HepG2 (cell line): ENCODE data around the gene AGBL1. TPM values are rescaled to one million over a fixed set of nuclear protein-coding genes. Genes with fewer than 3 reads are reported as not detected.

Source experiments
- ATAC-seq: fragments of 200-7000 bp; cut with Tn5 transposase; 3 replicates; pipeline ENCODE4 v1.9.1; 2020; ENCODE audit warnings: mild to moderate bottlenecking, moderate library complexity
- BruUV-seq: library from RNA; stranded (reverse); fragments of 400-500 nt; replicated peaks from 2 replicates; lab custom pipeline; 2021; lab: Mats Ljungman, UMichigan
- CTCF ChIA-PET: fragments of 300-600 bp; formaldehyde crosslinking; extraction: SDS; loops from one replicate; lab custom pipeline; 2021; ENCODE audit warnings: low total read pairs, inconsistent platforms, low intra/inter-chr PET ratio; lab: Yijun Ruan, JAX
- POLR2A ChIA-PET: fragments of 350-600 bp; sonication (Branson Sonifier 250); formaldehyde crosslinking; loops from one replicate; lab custom pipeline; 2020; ENCODE audit warnings: antibody characterized with exemption, inconsistent platforms; lab: Yijun Ruan, JAX
- DNase-seq: peaks from one replicate; pipeline ENCODE4 v3.0.0-alpha.2; 2015; ENCODE audit warnings: low spot score
- FAIRE-seq: peaks from 3 replicates; lab custom pipeline; 2011; peaks lifted over from hg19 to GRCh38; lab: Jason Lieb, UNC
- H2AFZ ChIP-seq: one replicate; pipeline ENCODE4 v1.6.1; 2011; ENCODE audit warnings: low read length, inconsistent platforms
- H3K27ac ChIP-seq: fragments of 300-600 bp; 3 replicates; pipeline ENCODE4 v1.8.0; 2011; ENCODE audit warnings: mixed run types, mild to moderate bottlenecking, mixed read lengths, low read length, inconsistent platforms; ENCODE audit not compliant: insufficient read depth; ENCODE audit errors: extremely low read length
- H3K27me3 ChIP-seq, 2 experiments: fragments of 200-600 bp in 1 of 2; 2 replicates in 1 of 2; 3 replicates in 1 of 2; pipeline versions ENCODE4 v1.6.0 to v1.8.0; 2011; ENCODE audit warnings: low read length in 2 of 2, mild to moderate bottlenecking in 2 of 2, moderate library complexity in 2 of 2, inconsistent platforms in 1 of 2; ENCODE audit not compliant: insufficient read depth in 2 of 2, control insufficient read depth in 1 of 2
- H3K36me3 ChIP-seq, 2 experiments: fragments of 200-600 bp in 1 of 2; replicated peaks in 1 of 2; 2 replicates in 1 of 2; 3 replicates in 1 of 2; pipeline versions ENCODE4 v1.5.1 to v1.8.0; 2011; ENCODE audit warnings: low read length in 2 of 2, inconsistent platforms in 1 of 2; ENCODE audit not compliant: insufficient read depth in 2 of 2, control insufficient read depth in 1 of 2
- H3K4me1 ChIP-seq: 2 replicates; pipeline ENCODE4 v1.5.1; 2012; ENCODE audit warnings: low read length, inconsistent platforms; ENCODE audit not compliant: insufficient read depth
- H3K4me2 ChIP-seq: 2 replicates; pipeline ENCODE4 v1.6.0; 2011; ENCODE audit warnings: low read depth, low read length, inconsistent platforms
- H3K4me3 ChIP-seq, 3 experiments: fragments of 200-600 bp in 1 of 3; sonication (generic), shearing (Covaris generic) in 1 of 3; replicated peaks in 1 of 3; 2 replicates each; pipeline ENCODE4 v1.5.1; 2011 to 2016; ENCODE audit warnings: low read length in 3 of 3, inconsistent platforms in 2 of 3, low read depth in 2 of 3, mild to moderate bottlenecking in 2 of 3, control low read depth in 1 of 3, mixed read lengths in 1 of 3; ENCODE audit not compliant: insufficient read depth in 1 of 3
- H3K79me2 ChIP-seq: one replicate; pipeline ENCODE4 v1.6.1; 2011; ENCODE audit warnings: low read length, inconsistent platforms; ENCODE audit not compliant: insufficient read depth
- H3K9ac ChIP-seq: 2 replicates; pipeline ENCODE4 v1.6.0; 2011; ENCODE audit warnings: mild to moderate bottlenecking, low read depth, low read length, inconsistent platforms; ENCODE audit not compliant: insufficient read depth
- H3K9me3 ChIP-seq: 2 replicates; pipeline ENCODE4 v1.5.1; 2012; ENCODE audit warnings: mild to moderate bottlenecking, low read length
- H4K20me1 ChIP-seq: 2 replicates; pipeline ENCODE4 v1.6.0; 2011; ENCODE audit warnings: inconsistent platforms, mild to moderate bottlenecking, low read length, moderate library complexity; ENCODE audit not compliant: insufficient read depth
- CREB1 ChIP-seq, 2 experiments: fragments of 450-650 bp in 1 of 2; IDR thresholded peaks; 2 replicates each; pipeline ENCODE4 v1.6.1; 2016 to 2017; ENCODE audit warnings: control low read depth in 1 of 2, mild to moderate bottlenecking in 1 of 2, missing compliant biosample characterization in 1 of 2, missing genetic modification characterization in 1 of 2
- ETV5 ChIP-seq: IDR thresholded peaks from 2 replicates; pipeline ENCODE4 v1.6.1; 2018; ENCODE audit warnings: missing biosample characterization, missing genetic modification reagents, inconsistent platforms, borderline replicate concordance
- FOSL2 ChIP-seq: sonication (generic); formaldehyde crosslinking; IDR thresholded peaks from 2 replicates; pipeline ENCODE4 v1.4.0; 2020; ENCODE audit warnings: missing genetic modification reagents
- HDAC2 ChIP-seq: sonication (generic); formaldehyde crosslinking; IDR thresholded peaks from 2 replicates; pipeline ENCODE4 v1.4.0; 2020; ENCODE audit warnings: missing genetic modification reagents
- HNRNPLL ChIP-seq: fragments of 200-400 bp; formaldehyde crosslinking; IDR thresholded peaks from 2 replicates; pipeline ENCODE4 v1.6.1; 2017; ENCODE audit warnings: mild to moderate bottlenecking, low read depth, low read length; ENCODE audit not compliant: poor library complexity, severe bottlenecking
- KDM2A ChIP-seq: sonication (generic); formaldehyde crosslinking; IDR thresholded peaks from 2 replicates; pipeline ENCODE4 v1.4.0; 2020; ENCODE audit warnings: low read depth, missing genetic modification reagents, borderline replicate concordance
- MAFF ChIP-seq: IDR thresholded peaks from 2 replicates; pipeline ENCODE4 v1.6.1; 2011; ENCODE audit warnings: low read depth, low read length, improper control_type of control experiment
- MAFK ChIP-seq, 2 experiments: IDR thresholded peaks in 1 of 2; conservative IDR thresholded peaks in 1 of 2; 2 replicates each; pipeline ENCODE4 v1.6.1; 2011; ENCODE audit warnings: improper control_type of control experiment in 2 of 2, low read length in 2 of 2
- MED8 ChIP-seq: sonication (generic); formaldehyde crosslinking; IDR thresholded peaks from 2 replicates; pipeline ENCODE4 v1.8.1; 2023; ENCODE audit warnings: mild to moderate bottlenecking, missing genetic modification reagents; ENCODE audit not compliant: insufficient replicate concordance
- NCOA5 ChIP-seq: sonication (generic); formaldehyde crosslinking; IDR thresholded peaks from 2 replicates; pipeline ENCODE4 v1.4.0; 2020; ENCODE audit warnings: missing genetic modification reagents
- NFKBIZ ChIP-seq: IDR thresholded peaks from 2 replicates; pipeline ENCODE4 v1.6.1; 2018; ENCODE audit warnings: missing genetic modification reagents, missing compliant biosample characterization
- RAD21 ChIP-seq: fragments of 450-650 bp; formaldehyde crosslinking; IDR thresholded peaks from 2 replicates; pipeline ENCODE4 v1.5.0; 2020; ENCODE audit warnings: mild to moderate bottlenecking
- RELA ChIP-seq: sonication (generic); formaldehyde crosslinking; IDR thresholded peaks from 2 replicates; pipeline ENCODE4 v1.4.0; 2020; ENCODE audit warnings: missing genetic modification reagents
- RXRB ChIP-seq: IDR thresholded peaks from 2 replicates; pipeline ENCODE4 v1.6.1; 2016; ENCODE audit warnings: borderline replicate concordance, missing genetic modification reagents, missing compliant biosample characterization
- SRSF9 ChIP-seq: fragments of 200-400 bp; formaldehyde crosslinking; IDR thresholded peaks from 2 replicates; pipeline ENCODE4 v1.6.1; 2018; ENCODE audit warnings: borderline replicate concordance, mild to moderate bottlenecking, low read depth, low read length; ENCODE audit not compliant: insufficient read depth, poor library complexity, severe bottlenecking
- ZBTB38 ChIP-seq: sonication (generic); formaldehyde crosslinking; IDR thresholded peaks from 2 replicates; pipeline ENCODE4 v1.5.1; 2020; ENCODE audit warnings: mild to moderate bottlenecking, missing genetic modification reagents
- ZFP62 ChIP-seq: sonication (generic); formaldehyde crosslinking; IDR thresholded peaks from 2 replicates; pipeline ENCODE4 v1.4.0; 2020; ENCODE audit warnings: missing genetic modification reagents
- ZNF101 ChIP-seq: sonication (generic); formaldehyde crosslinking; IDR thresholded peaks from 2 replicates; pipeline ENCODE4 v1.4.0; 2020; ENCODE audit warnings: mild to moderate bottlenecking, low read depth, missing genetic modification reagents, borderline replicate concordance
- ZNF367 ChIP-seq: sonication (generic); formaldehyde crosslinking; IDR thresholded peaks from 2 replicates; pipeline ENCODE4 v1.4.0; 2020; ENCODE audit warnings: missing genetic modification reagents, borderline replicate concordance
- ZNF724P ChIP-seq: sonication (generic); formaldehyde crosslinking; IDR thresholded peaks from 2 replicates; pipeline ENCODE4 v1.8.0; 2022; ENCODE audit warnings: missing genetic modification reagents, borderline replicate concordance
- ZNF792 ChIP-seq: IDR thresholded peaks from 2 replicates; pipeline ENCODE4 v1.6.1; 2016
- WGBS: methylation state at CpG from one replicate; pipeline ENCODE4 v1.1.6; 2017; ENCODE audit warnings: low lambda C conversion rate; 5-methylcytosine and 5-hydroxymethylcytosine counted together
- in situ Hi-C: cut with HindIII; loops from 2 replicates; pipeline ENCODE4 v1.10.0; 2017; ENCODE audit warnings: low pct_unique_long_range_greater_than_20kb; ENCODE audit not compliant: extremely low pct_ligation_motif_present
- intact Hi-C: fragments of 100-400 bp; cut with micrococcal nuclease; formaldehyde crosslinking; loops from one replicate; pipeline ENCODE4 v1.10.0; 2022; ENCODE audit not compliant: unreplicated experiment
- polyA plus RNA-seq, 8 experiments: library from polyadenylated mRNA; depleted of rRNA in 3 of 8; stranded (reverse) in 7 of 8; unstranded in 1 of 8; fragments of >200 nt; fragmentation: Illumina TruSeq in 4 of 8; extraction: Trizol in 4 of 8; gene quantifications; 2 replicates each; pipeline versions ENCODE4 v1.2.1 to v1.2.3, GENCODE V29; 2011 to 2016; ENCODE audit warnings: low read depth in 4 of 8, missing spikeins in 1 of 8, mixed read lengths in 1 of 8; ENCODE audit not compliant: insufficient read depth in 1 of 8
- total RNA-seq, 5 experiments: library from RNA; depleted of rRNA; stranded (reverse); fragments of >200 nt; fragmentation: Illumina TruSeq; extraction: Trizol; gene quantifications; 2 replicates each; pipeline ENCODE4 v1.2.3, GENCODE V29; 2016; ENCODE audit warnings: low read depth in 1 of 5
- TF ChIP-seq, protein P1 (sequence below): sonication (generic); IDR thresholded peaks from 2 replicates; pipeline ENCODE4 v1.6.1; 2016; ENCODE audit warnings: low read depth, borderline replicate concordance
- TF ChIP-seq, protein P2 (sequence below): sonication (generic); formaldehyde crosslinking; IDR thresholded peaks from 2 replicates; pipeline ENCODE4 v1.5.1; 2020; ENCODE audit warnings: mild to moderate bottlenecking, moderate library complexity, missing genetic modification reagents

The AGBL1 gene
- total and polyA plus RNA-seq, 2 of the 13 experiments (the other 11 are each of a cell fraction or from before 2014, with no cell fraction given): 0.01 TPM; not detected in 1

DNA sequence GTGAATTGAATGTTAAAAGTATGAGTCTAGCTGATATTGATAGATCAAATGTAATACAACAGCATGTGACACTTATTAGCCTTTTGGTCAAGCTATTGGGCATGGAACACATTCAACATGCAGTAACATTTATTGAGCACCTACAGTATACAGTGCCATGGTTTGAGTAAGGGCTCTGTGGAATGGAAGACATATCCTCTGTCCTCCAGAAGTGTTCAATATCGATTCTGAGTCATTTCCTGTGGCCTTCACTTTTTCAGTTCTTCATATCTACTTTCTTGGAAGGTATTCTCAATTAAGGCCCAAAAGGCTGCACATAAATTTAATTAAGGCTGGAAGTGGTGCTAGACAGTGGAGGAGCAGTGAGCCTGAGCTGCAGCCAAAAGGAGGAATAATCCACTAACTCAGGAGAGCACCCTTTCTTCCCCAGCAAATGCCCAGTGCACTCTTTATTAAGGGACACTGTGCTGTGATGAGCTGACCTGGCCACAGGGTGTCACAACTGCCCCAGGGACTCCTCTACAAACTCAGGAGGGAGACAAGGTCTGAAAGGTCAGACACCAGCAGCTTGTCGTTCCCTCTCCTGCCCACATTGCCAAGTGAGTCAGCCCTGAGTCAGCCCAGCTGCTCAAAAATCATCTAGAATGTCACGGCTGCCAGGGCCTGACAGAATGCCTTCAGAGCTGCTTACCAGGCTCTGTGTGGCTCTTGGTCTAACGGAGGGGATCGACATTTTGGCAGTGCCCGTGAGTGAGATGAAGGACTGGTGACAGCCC lies 544.8 kb downstream of the AGBL1 start:
- BruUV-seq: no TSS peak
- H3K4me3 ChIP-seq: no peak overlapping the region
- H3K79me2 ChIP-seq: no peaks in the 10 kb centered on the region
- H3K27me3 ChIP-seq: no peaks in the 10 kb centered on the region
- ChIA-PET POLR2A (no interaction called here), CTCF (interaction anchor here (1.0 to 1.4 kb wide), 2 partner anchors 119 to 1622 kb away, joined by 3 to 5 read pairs; no protein-coding TSS in a partner anchor)
- intact Hi-C loops (loop anchor here (1.0 to 5.0 kb wide), 3 partner anchors 119 to 983 kb away; no protein-coding TSS in a partner anchor), in situ Hi-C loops (loop anchor here (10.0 to 25.0 kb wide), 2 partner anchors 762 to 1620 kb away; no protein-coding TSS in a partner anchor)
- no peak overlapping the region for H2AFZ ChIP-seq
- FAIRE-seq (peak; percentile 63), ATAC-seq (peak; percentile 100), DNase-seq (peak; percentile 73)
- H3K4me1 ChIP-seq: 0 out of 2 replicates have a peak, but pooled peaks cover 5% of the 10 kb centered on the region
- no peaks in the 10 kb centered on the region for H3K36me3 ChIP-seq
- 0 out of 2 replicates have a peak overlapping the region, but pooled peaks have one; percentile 23 for H3K4me2 ChIP-seq
- H3K9me3 ChIP-seq: no peaks in the 10 kb centered on the region
- WGBS: 3% methylated on average over 3 of the region's 6 CpGs
- no peak overlapping the region for H3K9ac ChIP-seq
- no peaks in the 10 kb centered on the region for H4K20me1 ChIP-seq
- no peak overlapping the region for H3K27ac ChIP-seq
- no peak for TF ChIP-seq RXRB (CRISPR knock-in tag)
- TF ChIP-seq NCOA5 (CRISPR knock-in tag): no peak
- no peak for TF ChIP-seq ZNF101 (CRISPR knock-in tag)
- TF ChIP-seq ZNF792 (CRISPR knock-in tag): 0 out of 2 replicates have a peak, but pooled peaks have one; percentile 39
- no peak for TF ChIP-seq ZNF367 (CRISPR knock-in tag)
- peak; percentile 20 to 27; a peak in 1 of 4 replicates for TF ChIP-seq MAFK (conservative IDR thresholded peaks at IDR 0.05 in 1 of 2, IDR thresholded peaks at IDR 0.05 in 1 of 2; ENCODE audit: low read length in 2 of 2)
- TF ChIP-seq FOSL2: peak; percentile 90
- no peak for TF ChIP-seq RELA (CRISPR knock-in tag)
- no peak for TF ChIP-seq SRSF9
- no peak for TF ChIP-seq HDAC2 (CRISPR knock-in tag)
- peak; percentile 25; the same call in 1 of the 2 replicates for TF ChIP-seq KDM2A
- peak; percentile 39; the same call in 1 of the 2 replicates for TF ChIP-seq MAFF
- TF ChIP-seq MED8: no peak
- TF ChIP-seq, protein P1, sequence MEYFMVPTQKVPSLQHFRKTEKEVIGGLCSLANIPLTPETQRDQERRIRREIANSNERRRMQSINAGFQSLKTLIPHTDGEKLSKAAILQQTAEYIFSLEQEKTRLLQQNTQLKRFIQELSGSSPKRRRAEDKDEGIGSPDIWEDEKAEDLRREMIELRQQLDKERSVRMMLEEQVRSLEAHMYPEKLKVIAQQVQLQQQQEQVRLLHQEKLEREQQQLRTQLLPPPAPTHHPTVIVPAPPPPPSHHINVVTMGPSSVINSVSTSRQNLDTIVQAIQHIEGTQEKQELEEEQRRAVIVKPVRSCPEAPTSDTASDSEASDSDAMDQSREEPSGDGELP: peak; percentile 57; the same call in 1 of the 2 replicates
- TF ChIP-seq RAD21 (CRISPR knock-in tag): peak; percentile 66
- no peak for TF ChIP-seq ETV5 (CRISPR knock-in tag)
- no peak for TF ChIP-seq NFKBIZ (CRISPR knock-in tag)
- no peak for TF ChIP-seq ZFP62 (CRISPR knock-in tag)
- no peak for TF ChIP-seq ZNF724P (CRISPR knock-in tag)
- no peak for TF ChIP-seq ZBTB38 (CRISPR knock-in tag)
- TF ChIP-seq, protein P2, sequence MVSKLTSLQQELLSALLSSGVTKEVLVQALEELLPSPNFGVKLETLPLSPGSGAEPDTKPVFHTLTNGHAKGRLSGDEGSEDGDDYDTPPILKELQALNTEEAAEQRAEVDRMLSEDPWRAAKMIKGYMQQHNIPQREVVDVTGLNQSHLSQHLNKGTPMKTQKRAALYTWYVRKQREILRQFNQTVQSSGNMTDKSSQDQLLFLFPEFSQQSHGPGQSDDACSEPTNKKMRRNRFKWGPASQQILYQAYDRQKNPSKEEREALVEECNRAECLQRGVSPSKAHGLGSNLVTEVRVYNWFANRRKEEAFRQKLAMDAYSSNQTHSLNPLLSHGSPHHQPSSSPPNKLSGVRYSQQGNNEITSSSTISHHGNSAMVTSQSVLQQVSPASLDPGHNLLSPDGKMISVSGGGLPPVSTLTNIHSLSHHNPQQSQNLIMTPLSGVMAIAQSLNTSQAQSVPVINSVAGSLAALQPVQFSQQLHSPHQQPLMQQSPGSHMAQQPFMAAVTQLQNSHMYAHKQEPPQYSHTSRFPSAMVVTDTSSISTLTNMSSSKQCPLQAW (CRISPR knock-in tag): 0 out of 2 replicates have a peak, but pooled peaks have one; percentile 22
- TF ChIP-seq HNRNPLL: no peak
- no peak for TF ChIP-seq CREB1 (IDR thresholded peaks at IDR 0.05)
- TF ChIP-seq CREB1 (CRISPR knock-in tag; IDR thresholded peaks at IDR 0.05): no peak
